Central memory CD4-positive, alpha-beta T cell (primary cell): ENCODE measurements around the gene RNF222.

Experiments used
- DNase-seq: peaks from one replicate; pipeline ENCODE4 v3.0.0; 2022
- total RNA-seq, 3 experiments: gene quantifications; one replicate each; lab custom pipeline; 2026; lab: John Stamatoyannopoulos, UW

RNF222 gene, protein sequence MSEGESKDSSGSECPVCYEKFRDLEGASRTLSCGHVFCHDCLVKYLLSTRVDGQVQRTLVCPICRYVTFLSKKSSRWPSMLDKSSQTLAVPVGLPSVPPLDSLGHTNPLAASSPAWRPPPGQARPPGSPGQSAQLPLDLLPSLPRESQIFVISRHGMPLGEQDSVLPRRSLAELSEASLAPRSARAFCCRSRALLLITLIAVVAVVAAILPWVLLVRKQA
- 0.05 to 4.8 (median 0.07) reads per million in 3 experiments for total RNA-seq

DNA sequence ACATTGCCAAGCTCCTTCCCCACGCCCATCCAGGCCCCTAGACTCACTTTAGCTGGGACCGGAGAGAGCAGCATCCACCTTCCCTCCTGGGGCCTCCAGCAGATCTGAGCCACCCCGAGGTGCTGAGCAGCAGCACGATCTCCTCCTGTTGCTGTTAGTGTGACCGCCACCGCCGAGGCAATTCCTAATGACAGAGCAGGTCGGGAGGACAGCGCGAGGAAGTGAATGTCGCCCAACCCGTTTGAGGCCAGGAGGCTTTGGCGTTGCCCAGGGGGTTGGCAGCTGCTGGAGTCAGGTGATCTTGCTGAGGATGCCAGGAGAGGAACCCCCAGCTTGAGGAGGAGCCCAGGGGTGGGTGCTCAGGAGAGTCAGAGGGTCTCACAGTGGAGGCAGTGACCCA lies at the start of gene RNF222:
Gene RNF222 (minus strand): TSS at position 192 of the 400 bp plus-strand sequence. CDS start 4,366 bp downstream, outside the sequence.
- DNase-seq, result no peak

DNA sequence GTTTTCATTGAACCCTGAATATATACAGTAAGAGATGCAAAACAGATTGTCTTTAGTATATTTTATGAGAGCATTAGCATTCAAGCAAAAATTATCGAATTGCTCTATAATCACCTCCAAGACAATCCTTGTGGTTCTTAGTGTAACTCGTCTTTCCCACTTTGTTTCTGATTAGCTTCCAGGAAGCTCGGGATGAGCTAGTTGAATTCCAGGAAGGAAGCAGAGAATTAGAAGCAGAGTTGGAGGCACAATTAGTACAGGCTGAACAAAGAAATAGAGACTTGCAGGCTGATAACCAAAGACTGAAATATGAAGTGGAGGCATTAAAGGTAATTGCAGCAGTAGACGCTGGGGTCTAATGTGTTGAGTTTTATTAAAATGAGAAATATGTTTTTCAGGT lies 47.9 kb upstream of the RNF222 start:
- no peak for DNase-seq

DNA sequence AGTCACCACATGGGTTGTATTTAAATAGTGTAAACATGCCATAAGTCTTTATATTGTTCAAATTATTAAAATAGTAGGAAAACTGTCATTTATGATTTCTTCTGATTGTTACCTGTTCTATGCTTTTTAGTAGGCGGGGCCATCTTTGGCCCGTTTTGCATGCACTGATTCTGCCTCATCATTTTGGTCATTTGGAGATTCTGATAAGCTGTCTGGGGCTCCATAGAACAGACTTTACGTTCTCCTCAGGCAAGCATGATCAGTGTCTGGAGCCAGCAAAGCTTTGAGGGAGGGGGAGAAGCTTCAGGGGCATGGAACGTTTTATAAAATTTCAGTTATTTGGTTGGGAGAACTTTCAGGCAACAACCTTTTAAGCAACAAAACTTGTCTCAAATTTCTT lies 46.9 kb upstream of the RNF222 start:
- no peak for DNase-seq

DNA sequence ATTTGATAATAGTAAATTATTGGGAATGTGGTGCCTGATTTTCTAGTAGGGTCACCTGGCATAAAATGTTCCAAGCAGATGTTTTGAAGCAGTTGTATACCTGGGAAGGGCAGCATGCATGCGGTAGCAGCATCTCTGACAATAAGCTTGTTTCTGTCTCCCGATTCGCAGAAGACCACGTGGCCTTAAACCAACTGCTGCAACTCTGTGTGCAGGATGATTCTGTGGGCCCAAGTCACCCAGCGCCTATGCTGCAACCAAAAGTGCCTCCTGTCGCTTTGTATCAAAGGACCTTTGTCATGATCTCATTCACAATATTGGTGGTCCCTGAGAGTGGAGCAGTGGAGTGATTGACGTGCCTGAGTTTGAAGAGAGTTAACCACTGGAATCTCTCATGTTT lies 46.1 kb upstream of the RNF222 start:
- no peak for DNase-seq

DNA sequence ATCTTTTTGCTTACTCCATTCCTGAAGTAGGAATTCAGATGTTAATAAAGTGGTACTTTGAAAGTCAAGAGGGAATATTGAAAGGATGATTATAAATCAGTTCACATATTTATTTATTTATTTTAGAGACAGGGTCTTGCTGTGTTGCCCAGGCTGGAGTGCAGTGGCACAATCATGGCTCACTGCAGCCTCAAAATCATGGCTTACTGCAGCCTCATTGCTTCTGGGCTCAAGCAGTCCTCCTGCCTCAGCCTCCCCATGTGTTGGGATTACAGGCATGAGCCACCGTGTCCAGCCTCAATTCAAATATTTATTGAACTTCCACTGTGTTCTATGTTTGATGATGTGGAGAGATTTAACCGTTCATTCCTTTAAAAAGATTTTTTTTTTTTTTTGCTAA lies 44.7 kb upstream of the RNF222 start:
- no peak for DNase-seq

DNA sequence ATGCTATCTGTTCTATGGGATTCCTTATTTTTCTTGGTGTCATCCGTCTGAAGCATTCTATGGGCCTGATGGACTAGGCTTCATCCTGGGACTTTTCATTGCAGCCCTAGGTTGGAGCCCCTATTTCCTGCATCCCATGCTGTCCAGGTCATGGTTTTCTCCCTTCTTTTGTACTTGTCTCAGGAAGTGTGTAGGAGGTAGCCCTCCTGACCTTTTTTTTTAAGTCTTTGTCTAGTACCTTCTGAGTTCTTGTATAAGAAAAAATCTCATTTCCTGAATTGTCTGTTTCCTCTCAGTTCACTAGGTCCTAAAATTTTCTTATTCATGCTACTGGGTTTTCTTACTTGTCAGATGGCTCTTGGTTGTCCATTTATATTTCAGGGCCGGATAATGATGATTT lies 44.1 kb upstream of the RNF222 start:
- no peak for DNase-seq

DNA sequence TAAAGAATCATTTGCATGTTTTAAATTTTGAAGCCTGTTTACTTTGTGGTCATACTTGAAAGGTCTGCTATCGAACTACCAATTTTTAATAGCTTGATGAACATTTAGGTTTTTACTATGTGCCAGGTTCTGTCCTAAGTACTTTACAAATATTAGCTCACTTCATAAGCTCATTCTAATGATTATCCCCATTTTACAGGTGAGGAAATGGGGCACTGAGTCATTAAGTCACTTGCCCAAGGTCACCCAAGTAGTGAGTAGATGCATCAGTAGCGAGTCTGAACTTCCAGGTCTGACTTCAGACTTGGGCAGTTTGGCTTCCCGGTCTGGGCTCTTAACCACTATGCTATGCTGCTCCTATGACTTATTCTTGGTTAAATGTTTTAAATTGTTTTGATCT lies 42.1 kb upstream of the RNF222 start:
- DNase-seq, result no peak

DNA sequence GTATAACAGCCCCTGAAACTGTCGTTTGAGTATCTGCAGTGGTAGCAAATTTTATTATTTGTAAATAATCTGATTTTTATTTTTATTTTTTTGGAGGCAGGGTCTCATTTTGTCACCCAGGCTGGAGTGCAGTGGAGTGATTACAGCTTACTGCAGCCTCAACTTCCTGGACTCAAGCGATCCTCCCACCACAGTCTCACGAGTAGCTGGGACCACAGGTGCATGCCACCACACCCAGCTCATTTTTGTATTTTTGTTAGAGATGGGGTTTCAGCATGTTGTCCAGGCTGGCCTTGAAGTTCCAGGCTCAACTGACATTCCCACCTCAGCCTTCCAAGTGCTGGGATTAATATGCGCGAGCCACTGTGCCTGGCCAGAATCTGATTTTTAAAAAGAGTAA lies 40.8 kb upstream of the RNF222 start:
- no peak for DNase-seq

DNA sequence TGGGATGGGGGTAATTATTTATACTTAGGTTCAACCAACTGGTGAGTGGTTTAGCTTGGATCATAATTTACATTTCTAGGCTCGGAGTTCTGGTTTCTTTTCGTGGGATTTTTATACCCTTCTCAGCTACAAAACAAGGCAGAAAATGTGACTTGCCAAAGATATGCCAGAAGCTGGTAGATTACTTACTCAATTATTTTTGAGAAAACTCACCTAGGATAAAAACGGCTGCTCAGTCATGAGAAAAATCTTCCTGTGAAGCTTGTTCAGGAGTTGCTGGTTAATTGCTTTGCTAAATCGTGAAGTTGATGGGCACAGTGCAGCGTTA lies 39.2 kb upstream of the RNF222 start:
- DNase-seq, result no peak

DNA sequence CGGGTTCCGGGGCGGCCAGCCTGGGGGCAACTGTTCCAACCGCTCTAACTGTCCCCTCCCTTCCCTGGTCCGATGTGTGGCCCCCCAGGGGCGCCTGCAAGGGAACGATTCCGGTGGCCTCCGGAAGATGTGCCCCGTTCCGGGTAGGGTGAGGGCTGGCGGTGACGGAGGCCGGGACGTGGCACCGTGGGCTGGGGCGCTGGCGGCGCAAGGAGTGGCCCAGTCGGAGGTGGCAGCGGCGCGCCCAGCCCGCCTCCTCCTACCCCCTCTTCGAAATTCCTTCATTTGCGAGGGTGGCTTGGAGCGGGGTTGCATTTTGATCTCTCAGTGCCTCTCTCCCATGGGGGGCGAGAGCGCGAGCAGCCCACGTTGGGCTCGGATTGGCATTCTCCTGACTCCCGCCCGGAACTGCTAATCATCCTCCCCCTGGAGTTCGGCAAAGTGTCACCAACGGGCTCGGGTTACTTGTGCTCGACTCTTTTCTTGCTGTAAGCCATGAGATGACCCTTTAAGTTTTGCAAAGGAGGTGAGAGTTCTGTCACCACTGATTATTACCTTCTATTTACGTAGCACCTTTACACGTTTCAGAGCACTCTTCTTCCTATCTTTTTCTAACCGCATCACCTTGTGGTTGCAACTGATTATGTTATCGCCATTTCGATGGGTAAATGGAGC lies 38.7 kb upstream of the RNF222 start:
- peak; percentile 60 for DNase-seq

DNA sequence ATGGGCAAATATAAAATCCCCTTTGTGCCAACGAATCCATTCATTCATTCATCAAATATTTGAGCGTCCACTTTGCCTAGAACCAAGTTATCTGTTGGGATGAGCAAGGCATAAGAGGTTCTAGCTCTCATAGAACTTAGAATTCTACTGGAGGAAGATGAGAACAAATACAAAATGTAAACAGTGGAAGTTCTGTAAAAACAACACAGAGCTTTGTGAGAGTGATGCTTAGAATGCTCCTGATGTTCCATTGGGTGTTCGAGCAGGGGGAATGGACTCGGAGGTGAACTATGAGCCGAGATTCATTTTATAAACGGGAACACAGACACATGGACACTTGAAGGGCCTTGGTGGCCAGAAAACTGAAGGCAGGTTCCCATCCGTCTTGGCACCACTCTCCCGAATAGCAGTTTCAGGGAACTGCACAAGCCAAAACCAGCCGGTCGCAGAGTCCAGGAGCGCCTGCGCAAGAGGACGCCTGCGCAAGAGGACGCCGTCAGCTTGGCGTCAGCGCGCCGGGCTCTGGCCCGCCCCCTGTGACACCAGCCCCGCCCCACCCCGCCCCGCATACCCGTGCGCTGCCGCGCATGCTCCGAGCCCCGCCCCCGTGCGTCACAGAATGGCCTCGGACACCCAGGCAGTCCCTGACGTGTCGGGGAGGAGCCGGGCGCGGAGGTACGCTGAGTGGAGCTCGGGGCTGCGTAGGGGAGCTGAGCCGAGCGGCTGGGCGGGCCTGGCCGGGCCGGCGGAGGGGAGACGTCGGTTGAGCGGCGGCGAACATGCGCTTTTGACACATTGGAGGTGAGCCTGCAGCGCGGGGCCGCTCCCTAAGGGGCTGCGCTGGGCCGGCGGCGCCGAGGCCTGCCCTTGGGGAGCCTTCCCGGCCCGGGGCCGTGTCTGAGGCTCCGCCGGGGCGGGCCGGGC lies 37.9 kb upstream of the RNF222 start, which contains the start of gene NDEL1:
Gene NDEL1 (plus strand): TSS at position 640 of the 924 bp plus-strand sequence. CDS start 8,388 bp downstream, outside the sequence.
- DNase-seq, result peak; percentile 98

DNA sequence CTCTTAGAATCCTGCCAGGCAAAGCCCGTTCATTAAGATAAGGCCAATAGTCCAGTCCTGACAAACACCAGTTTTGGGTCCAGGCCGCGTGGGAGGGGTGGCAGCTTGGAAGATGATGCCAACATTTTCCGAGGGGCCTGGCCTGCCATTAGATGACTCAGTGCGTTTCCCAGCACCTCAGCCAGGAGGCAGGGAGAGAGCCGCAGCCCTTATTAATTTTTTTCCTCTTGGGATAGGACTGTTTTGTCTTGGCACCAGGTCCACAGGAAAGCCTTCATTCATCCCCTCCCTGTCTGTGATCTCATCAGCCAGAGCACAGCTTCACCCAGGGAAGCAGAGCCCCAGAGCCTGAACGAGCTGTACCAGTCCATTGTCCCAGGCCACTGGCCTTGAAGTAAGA lies 33.3 kb upstream of the RNF222 start:
- DNase-seq, result no peak

DNA sequence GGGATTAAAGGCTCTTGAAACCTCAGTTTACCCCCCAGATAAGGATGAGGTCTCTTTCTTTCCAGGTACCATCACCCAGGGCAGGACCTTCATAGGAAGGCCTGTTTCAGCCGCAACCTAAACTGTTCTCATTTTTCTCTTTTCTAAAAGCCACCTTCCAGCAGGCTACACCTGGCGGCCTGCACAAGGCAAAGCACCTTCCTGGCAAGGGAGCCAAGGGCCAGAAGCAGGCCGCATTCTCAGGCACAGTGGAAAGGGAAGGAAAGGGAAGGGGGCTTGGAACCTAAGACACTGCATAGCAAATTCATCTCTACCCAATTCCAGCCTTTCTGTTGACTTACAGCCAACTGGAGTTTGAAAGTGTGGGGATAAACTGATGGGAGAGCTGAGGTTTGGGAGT lies 29.2 kb upstream of the RNF222 start:
- no peak for DNase-seq

DNA sequence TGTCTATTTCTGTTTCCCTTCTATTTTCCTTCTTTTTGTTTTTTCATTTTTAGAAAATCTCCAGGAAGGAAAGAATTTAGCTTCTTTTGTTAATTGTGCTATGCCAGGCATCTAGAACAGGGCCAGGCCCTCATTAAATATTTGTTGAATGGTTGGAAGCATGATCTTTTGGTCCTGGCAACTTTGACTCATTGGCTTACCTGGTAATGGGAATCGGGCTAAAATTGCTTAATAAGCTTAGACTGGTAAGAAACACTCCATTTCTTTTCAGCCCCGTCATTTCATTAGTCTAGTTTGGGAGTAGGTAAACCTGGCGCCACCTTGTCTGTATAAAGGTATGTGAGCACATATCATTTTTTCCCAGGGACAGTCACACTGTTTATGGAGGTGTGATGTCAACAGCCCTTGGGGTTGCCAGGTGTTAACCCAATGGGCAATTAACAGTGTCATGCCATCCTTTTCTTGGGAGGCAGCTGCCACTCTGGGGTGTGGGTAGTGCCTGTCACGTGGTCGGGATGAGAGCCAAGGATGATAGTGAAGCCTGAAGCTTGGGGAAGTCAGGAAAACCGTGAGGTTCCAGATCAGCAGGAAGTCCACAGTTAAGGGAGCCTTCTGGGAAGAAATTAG lies 28.6 kb upstream of the RNF222 start:
- no peak for DNase-seq

DNA sequence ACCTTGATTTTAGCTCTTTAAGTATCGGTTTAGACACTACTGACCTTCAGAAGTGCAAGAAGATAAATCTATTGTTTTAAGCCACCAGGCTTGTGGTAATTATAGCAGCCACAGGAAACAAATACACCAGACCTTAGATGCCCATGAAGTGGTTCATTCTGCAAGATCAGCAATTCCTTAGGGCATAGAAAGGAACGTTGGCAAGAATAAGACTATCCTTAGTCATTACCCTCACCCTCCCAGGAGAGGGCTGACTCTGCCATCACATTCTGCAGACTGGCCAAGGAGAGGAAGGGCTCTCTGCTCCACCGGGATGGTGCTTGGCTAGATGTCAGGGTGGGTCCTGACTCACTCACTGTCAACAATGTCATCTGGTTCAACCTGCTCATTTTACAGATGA lies 23.9 kb upstream of the RNF222 start:
- no peak for DNase-seq

DNA sequence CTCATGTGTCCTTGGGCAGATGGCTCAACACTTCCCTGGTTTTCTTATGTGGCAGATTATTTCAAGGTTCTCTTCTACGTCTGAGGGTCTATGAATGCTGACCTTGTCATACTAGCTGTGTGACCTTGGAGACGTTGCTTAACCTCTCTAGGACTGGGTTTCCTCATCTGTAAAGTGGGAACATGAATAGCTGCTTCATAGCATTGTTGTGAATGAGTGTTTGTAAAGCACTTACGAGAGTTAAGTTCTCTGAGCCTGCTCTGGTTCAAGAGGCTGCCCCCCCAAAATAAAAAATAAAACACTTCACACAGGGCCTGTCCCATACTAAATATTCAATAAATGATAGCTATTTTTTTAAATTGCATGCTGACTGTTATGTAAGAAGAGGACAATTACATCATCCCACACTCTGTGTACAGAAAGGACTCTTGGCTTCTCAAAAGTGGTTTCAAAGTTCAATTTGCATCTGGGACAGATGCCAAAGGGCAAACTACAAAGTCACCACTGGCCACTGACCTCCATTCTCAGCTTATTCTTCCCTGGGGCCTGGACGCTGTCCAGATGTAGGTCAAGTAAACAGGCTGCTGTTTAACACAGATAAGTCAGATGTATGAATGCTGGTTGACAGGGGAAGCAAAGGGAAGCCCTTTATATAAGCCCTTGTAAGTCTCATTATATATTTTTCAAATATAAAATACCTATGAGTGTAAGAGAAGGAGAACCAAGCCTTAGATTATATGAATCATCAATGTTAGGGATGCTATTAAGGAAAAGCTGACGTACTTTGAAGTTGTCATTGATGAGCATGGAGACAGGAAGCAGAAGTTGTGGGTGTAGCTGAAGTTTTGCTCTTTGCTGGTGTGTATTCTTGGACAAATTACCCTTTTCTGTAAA lies 22.7 kb upstream of the RNF222 start:
- DNase-seq, result no peak

DNA sequence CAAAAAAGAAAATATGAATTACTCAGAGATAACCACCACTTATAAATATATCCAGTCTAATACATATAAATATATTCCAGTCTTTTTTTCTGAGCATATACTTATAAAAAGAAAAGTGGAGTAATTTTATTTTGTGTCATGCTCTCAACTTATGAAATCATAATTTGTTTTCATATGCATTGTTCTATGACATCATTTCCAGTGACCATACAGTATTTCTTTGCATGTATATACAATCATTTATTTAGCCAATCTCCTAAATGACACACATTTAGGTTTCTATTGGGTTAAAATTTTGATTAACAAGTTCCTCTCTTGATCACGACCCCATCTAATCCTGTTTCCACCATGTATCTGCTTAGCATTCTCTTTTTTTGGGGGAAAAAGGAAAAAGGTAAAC lies 21.7 kb upstream of the RNF222 start:
- DNase-seq, result no peak

DNA sequence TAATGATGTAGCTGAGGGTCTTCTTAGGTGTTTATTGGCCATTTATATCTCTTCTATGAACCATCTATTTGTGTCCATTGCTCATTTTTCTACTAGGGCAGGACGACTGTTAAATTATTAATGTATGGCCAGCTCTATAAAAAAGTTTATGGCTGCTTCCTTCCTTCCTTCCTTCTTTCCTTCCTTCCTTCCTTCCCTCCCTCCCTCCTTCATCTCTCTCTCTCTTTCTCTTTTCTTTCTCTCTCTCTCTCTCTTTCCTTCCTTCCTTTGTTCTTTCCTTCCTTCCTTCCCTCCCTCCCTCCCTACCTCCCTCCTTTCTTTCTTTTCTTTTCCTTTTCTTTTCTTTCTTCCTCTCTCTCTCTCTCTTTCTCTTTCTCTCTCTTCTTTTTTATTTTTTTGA lies 20.8 kb upstream of the RNF222 start:
- no peak for DNase-seq

DNA sequence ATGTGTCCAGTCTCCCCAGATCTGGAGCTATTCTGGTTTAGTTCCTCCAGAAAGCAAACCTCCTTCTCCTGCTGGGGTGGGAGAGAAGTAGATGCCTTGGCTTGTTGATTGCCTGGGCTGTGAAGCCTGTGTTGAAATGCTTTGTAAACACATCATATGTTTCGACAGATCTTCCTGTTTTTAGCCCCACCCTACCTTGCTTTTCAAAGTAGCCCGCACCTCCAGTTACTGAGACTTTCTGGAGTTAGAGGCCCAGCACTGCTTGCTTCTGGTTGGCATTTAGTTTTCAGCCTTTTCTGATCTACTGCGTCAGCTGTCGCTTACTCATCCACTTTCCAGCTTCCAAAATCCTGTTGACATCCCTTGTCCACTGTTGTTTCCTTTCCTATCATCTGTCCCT lies 20.2 kb upstream of the RNF222 start:
- DNase-seq, result no peak

DNA sequence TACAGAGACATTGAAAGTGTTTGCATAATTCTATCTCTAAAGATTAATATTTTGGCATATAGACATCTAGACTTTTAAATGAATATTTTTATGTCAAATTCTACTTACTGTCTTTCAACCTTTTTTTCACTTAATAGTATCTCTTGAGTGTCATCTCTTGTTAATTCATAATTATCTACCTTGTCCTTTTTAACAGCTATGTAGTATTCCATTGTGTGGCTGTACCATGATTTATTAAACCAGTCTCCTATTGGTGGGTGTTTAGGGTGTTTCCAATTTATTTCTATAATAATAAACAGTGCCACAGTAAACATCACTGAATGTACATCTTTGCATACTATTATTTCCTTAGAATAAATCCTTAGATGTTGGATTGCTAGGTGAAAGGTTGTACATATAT lies 16.3 kb upstream of the RNF222 start:
- DNase-seq, result no peak

DNA sequence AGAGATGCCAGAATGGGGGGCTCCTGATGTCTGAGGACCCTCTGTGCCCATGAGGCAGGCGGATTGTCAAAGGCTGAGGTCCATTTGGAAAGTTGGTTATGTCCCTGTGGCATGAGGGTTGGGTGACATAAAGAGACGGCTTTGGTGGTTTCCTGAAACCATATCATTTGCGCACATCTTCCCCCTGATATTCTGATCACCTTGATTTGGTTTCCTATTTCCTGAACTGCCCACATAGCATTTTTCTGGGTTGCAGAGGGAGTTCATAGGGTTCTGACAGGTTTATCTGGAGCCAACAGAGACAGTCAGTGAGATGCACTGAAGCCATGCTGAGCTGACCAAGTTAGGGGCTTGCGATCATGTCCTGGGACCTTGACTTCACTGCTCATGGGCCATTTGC lies 15.7 kb upstream of the RNF222 start:
- peak; percentile 36 for DNase-seq

DNA sequence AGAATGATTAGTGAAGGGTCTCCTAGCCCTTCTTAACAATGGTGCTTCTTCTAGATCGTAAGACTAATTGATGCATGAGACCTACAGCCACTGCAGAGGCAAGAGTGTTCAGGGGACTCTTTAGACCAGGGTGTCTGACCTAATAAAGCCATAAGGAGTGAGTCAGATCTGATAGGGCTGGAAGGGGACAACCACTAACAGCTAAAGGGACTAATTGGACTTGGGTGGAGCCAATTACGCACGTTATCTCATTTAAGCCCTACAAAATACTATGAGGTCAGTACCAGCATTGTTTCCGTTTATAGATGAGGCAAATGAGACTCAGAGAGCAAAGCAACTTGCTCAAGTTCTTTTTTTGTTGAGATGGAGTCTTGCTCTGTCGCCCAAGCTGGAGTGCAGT lies 14.5 kb upstream of the RNF222 start:
- no peak for DNase-seq
